ENCODE results near the gene TMEM151B. TPM values are rescaled to one million over a fixed set of nuclear protein-coding genes. Genes with fewer than 3 reads are reported as not detected.
A peak's percentile ranks its signal among the peaks of the same experiment; 100 is the strongest.

The TMEM151B gene
- total RNA-seq, 1 experiment from 2014 or later: not detected

GRCh38 chr6:44276667-44277640, 6.7 kb downstream of the TMEM151B start:
- no peak for DNase-seq (ENCODE audit: extremely low read depth, low read depth)

- DNase-seq (ENCODE audit: extremely low read depth, low read depth): no peak
Observed at GRCh38 chr6:44277763-44278162, 7.5 kb downstream of the TMEM151B start.

- no peak for DNase-seq (ENCODE audit: extremely low read depth, low read depth)
Observed at GRCh38 chr6:44278315-44278714, 8.1 kb downstream of the TMEM151B start.

GRCh38 chr6:44278774-44279697, 8.8 kb downstream of the TMEM151B start:
- no peak for DNase-seq (ENCODE audit: extremely low read depth, low read depth)

GRCh38 chr6:44284121-44284520, 13.9 kb downstream of the TMEM151B start:
- DNase-seq (ENCODE audit: extremely low read depth, low read depth): no peak

GRCh38 chr6:44284867-44285266, 14.6 kb downstream of the TMEM151B start:
- DNase-seq (ENCODE audit: extremely low read depth, low read depth): no peak

- no peak for DNase-seq (ENCODE audit: extremely low read depth, low read depth)
Observed at GRCh38 chr6:44285552-44286284, 15.5 kb downstream of the TMEM151B start.

GRCh38 chr6:44286285-44286565, 16.0 kb downstream of the TMEM151B start:
- no peak for DNase-seq (ENCODE audit: extremely low read depth, low read depth)

GRCh38 chr6:44286747-44287146, 16.5 kb downstream of the TMEM151B start:
- no peak for DNase-seq (ENCODE audit: extremely low read depth, low read depth)

GRCh38 chr6:44289726-44290260, 19.5 kb downstream of the TMEM151B start:
- no peak for DNase-seq (ENCODE audit: extremely low read depth, low read depth)

- no peak for DNase-seq (ENCODE audit: extremely low read depth, low read depth)
Observed at GRCh38 chr6:44291841-44292240, 21.6 kb downstream of the TMEM151B start.

GRCh38 chr6:44292661-44293365, 22.6 kb downstream of the TMEM151B start:
- no peak for DNase-seq (ENCODE audit: extremely low read depth, low read depth)

GRCh38 chr6:44294832-44295791, 24.9 kb downstream of the TMEM151B start:
- no peak for DNase-seq (ENCODE audit: extremely low read depth, low read depth)

- peak; percentile 8 for DNase-seq (ENCODE audit: extremely low read depth, low read depth)
Observed at GRCh38 chr6:44297063-44298038, 27.1 kb downstream of the TMEM151B start.

GRCh38 chr6:44298055-44298803, 28.0 kb downstream of the TMEM151B start:
- DNase-seq (ENCODE audit: extremely low read depth, low read depth): no peak

- DNase-seq (ENCODE audit: extremely low read depth, low read depth): no peak
Observed at GRCh38 chr6:44298864-44299263, 28.6 kb downstream of the TMEM151B start.

- no peak for DNase-seq (ENCODE audit: extremely low read depth, low read depth)
Observed at GRCh38 chr6:44300292-44300823, 30.1 kb downstream of the TMEM151B start.

Data from NCI-H460 (cell line).